K562 (cell line): Measurements from ENCODE around the gene AIG1. TPM values are rescaled to one million over a fixed set of nuclear protein-coding genes. Genes with fewer than 3 reads are reported as not detected.
"Not testable (repeated sequence)": the region's sequence is repeated elsewhere in the genome, so short reads cannot be mapped to it uniquely, and the experiment has no call there.

Experiments
- ATAC-seq: fragments of 200-7000 bp; cut with Tn5 transposase; 3 replicates; pipeline ENCODE4 v1.9.1; 2020; ENCODE audit warnings: moderate library complexity
- BruUV-seq: library from RNA; stranded (reverse); fragments of 400-500 nt; replicated peaks from 2 replicates; lab custom pipeline; 2021; lab: Mats Ljungman, UMichigan
- CTCF ChIA-PET: fragments of 300-600 bp; formaldehyde crosslinking; extraction: SDS; loops from one replicate; lab custom pipeline; 2021; ENCODE audit warnings: low intra/inter-chr PET ratio; lab: Yijun Ruan, JAX
- POLR2A ChIA-PET: fragments of 300-600, 350-650 bp; sonication (Branson Sonifier 250); formaldehyde crosslinking; extraction: SDS; loops from one replicate; lab custom pipeline; 2021; ENCODE audit warnings: antibody characterized with exemption, inconsistent platforms; lab: Yijun Ruan, JAX
- DNase-seq, 4 experiments: peaks; one replicate each; pipeline versions ENCODE4 v3.0.0 to v3.0.0-alpha.2; 2011 to 2018; ENCODE audit warnings: low spot score in 3 of 4, mixed read lengths in 3 of 4; ENCODE audit errors: extremely low read depth in 1 of 4
- FAIRE-seq: peaks from 2 replicates; lab custom pipeline; 2011; peaks lifted over from hg19 to GRCh38; lab: Jason Lieb, UNC
- H2AFZ ChIP-seq: 2 replicates; pipeline ENCODE4 v1.6.0; 2011; ENCODE audit warnings: low read depth, low read length, control low read depth, inconsistent platforms
- H3K27ac ChIP-seq: fragments of 200-600 bp; 3 replicates; pipeline ENCODE4 v1.8.0; 2011; ENCODE audit warnings: low read depth, mild to moderate bottlenecking, control low read depth, inconsistent platforms, low read length, moderate library complexity, mixed read lengths; ENCODE audit errors: extremely low read depth
- H3K27me3 ChIP-seq, 2 experiments: fragments of 300-600 bp in 1 of 2; 2 replicates in 1 of 2; 3 replicates in 1 of 2; pipeline versions ENCODE4 v1.6.0 to v1.8.0; 2011; ENCODE audit warnings: inconsistent platforms in 2 of 2, low read length in 2 of 2, mild to moderate bottlenecking in 1 of 2, mixed read lengths in 1 of 2, moderate library complexity in 1 of 2; ENCODE audit not compliant: control insufficient read depth in 2 of 2, insufficient read depth in 2 of 2
- H3K36me3 ChIP-seq: fragments of 300-600 bp; 3 replicates; pipeline ENCODE4 v1.8.0; 2011; ENCODE audit warnings: mild to moderate bottlenecking, low read length, inconsistent platforms; ENCODE audit not compliant: control insufficient read depth, insufficient read depth
- H3K4me1 ChIP-seq, 2 experiments: fragments of 200-600 bp in 1 of 2; replicated peaks in 1 of 2; 2 replicates in 1 of 2; 3 replicates in 1 of 2; pipeline versions ENCODE4 v1.5.1 to v1.8.0; 2011; ENCODE audit warnings: inconsistent platforms in 2 of 2, low read length in 2 of 2, mild to moderate bottlenecking in 1 of 2, mixed read lengths in 1 of 2, moderate library complexity in 1 of 2; ENCODE audit not compliant: control insufficient read depth in 2 of 2, insufficient read depth in 2 of 2
- H3K4me2 ChIP-seq: 2 replicates; pipeline ENCODE4 v1.6.1; 2011; ENCODE audit warnings: low read length, control low read depth, inconsistent platforms, mixed read lengths; ENCODE audit not compliant: insufficient read depth
- H3K4me3 ChIP-seq: fragments of 200-600 bp; sonication (generic), shearing (Covaris generic); 2 replicates; pipeline ENCODE4 v1.5.1; 2016; ENCODE audit warnings: control low read depth, inconsistent platforms
- H3K79me2 ChIP-seq: fragments of 200-600 bp; 3 replicates; pipeline ENCODE4 v1.8.0; 2011; ENCODE audit warnings: low read length, inconsistent platforms; ENCODE audit not compliant: control insufficient read depth, insufficient read depth
- H3K9ac ChIP-seq, 2 experiments: 2 replicates each; pipeline versions ENCODE4 v1.6.0 to v1.6.1; 2011; ENCODE audit warnings: low read depth in 2 of 2, low read length in 2 of 2, control low read depth in 1 of 2, inconsistent platforms in 1 of 2, mild to moderate bottlenecking in 1 of 2, mixed read lengths in 1 of 2; ENCODE audit not compliant: insufficient read depth in 1 of 2
- H3K9me1 ChIP-seq: one replicate; pipeline ENCODE4 v1.6.0; 2011; ENCODE audit warnings: inconsistent platforms, mild to moderate bottlenecking, low read length, moderate library complexity; ENCODE audit not compliant: control insufficient read depth, insufficient read depth
- H3K9me3 ChIP-seq: replicated peaks from 2 replicates; pipeline ENCODE4 v1.5.1; 2011; ENCODE audit warnings: low read depth, low read length, inconsistent platforms; ENCODE audit not compliant: control insufficient read depth, insufficient read depth
- H4K20me1 ChIP-seq: replicated peaks from 2 replicates; pipeline ENCODE4 v1.6.1; 2011; ENCODE audit warnings: low read length, inconsistent platforms, mixed read lengths; ENCODE audit not compliant: control insufficient read depth, insufficient read depth
- NBN ChIP-seq: fragments of 450-650 bp; IDR thresholded peaks from 2 replicates; pipeline ENCODE4 v1.6.1; 2016; ENCODE audit warnings: low read depth, mild to moderate bottlenecking
- TRIM24 ChIP-seq, 2 experiments: fragments of 450-650 bp; IDR thresholded peaks; 2 replicates each; pipeline ENCODE4 v1.6.1; 2016
- USF1 ChIP-seq: sonication (generic); formaldehyde crosslinking; IDR thresholded peaks from 2 replicates; pipeline ENCODE4 v1.9.0; 2022; ENCODE audit warnings: mild to moderate bottlenecking, missing genetic modification reagents
- ZNF766 ChIP-seq: fragments of 200-800 bp; sonication (Bioruptor generic); conservative IDR thresholded peaks from 2 replicates; pipeline ENCODE4 v1.6.1; 2016; ENCODE audit warnings: missing genetic modification characterization, missing compliant biosample characterization
- WGBS: fragments of 100-300 bp; shearing (Covaris generic); methylation state at CpG from one replicate; pipeline ENCODE4 v1.1.6; 2016; ENCODE audit warnings: low coverage, mixed read lengths; ENCODE audit not compliant: insufficient coverage; ENCODE audit errors: missing lambda C conversion rate; 5-methylcytosine and 5-hydroxymethylcytosine counted together
- in situ Hi-C: fragments of 300-500 bp; cut with MboI; formaldehyde crosslinking; loops from 4 replicates; pipeline ENCODE4 v1.15.0; 2018; ENCODE audit warnings: inconsistent platforms, mixed read lengths
- intact Hi-C: fragments of 100-400 bp; cut with micrococcal nuclease; formaldehyde crosslinking; loops from 2 replicates; pipeline ENCODE4 v1.14.2; 2022
- polyA plus RNA-seq, 8 experiments: library from polyadenylated mRNA; depleted of rRNA in 4 of 8; stranded (reverse) in 5 of 8; unstranded in 3 of 8; fragments of >200 nt; fragmentation: Nextera tagmentation in 2 of 8; fragmentation: Illumina TruSeq in 1 of 8; extraction: Ambion mirVana in 2 of 8; extraction: Trizol in 1 of 8; gene quantifications; 2 replicates each; pipeline versions ENCODE4 v1.2.1 to v1.2.3, GENCODE V29; 2011 to 2014; ENCODE audit warnings: inconsistent platforms in 1 of 8, missing spikeins in 1 of 8
- total RNA-seq, 7 experiments: library from RNA; depleted of rRNA in 6 of 7; stranded (reverse); fragments of >200 nt in 6 of 7; fragmentation: Illumina TruSeq in 2 of 7; extraction: Trizol in 2 of 7; gene quantifications; 2 replicates each; pipeline versions ENCODE4 v1.2.1 to v1.2.3, GENCODE V29; 2011 to 2021; ENCODE audit warnings: low replicate concordance in 1 of 7

Gene AIG1
- total and polyA plus RNA-seq, 9 of the 15 experiments (the other 6 are each of a cell fraction or from before 2014, with no cell fraction given): 74.8 to 333 (median 127) TPM

- TF ChIP-seq USF1 (CRISPR knock-in tag) (peak; percentile 48; the same call in 1 of the 2 replicates), NBN (no peak), TRIM24 (IDR thresholded peaks at IDR 0.05) (no peak)
- TF ChIP-seq, all 486 proteins: peak for 8
These were observed 41.7 kb upstream of the AIG1 start (continued) for GRCh38 chr6:143018955-143019354.

- intact Hi-C loops: loop anchor here (10.0 kb wide), 1 partner anchor 196 kb away; no protein-coding TSS in a partner anchor
- H4K20me1 ChIP-seq, H3K27ac ChIP-seq, DNase-seq, H3K27me3 ChIP-seq, ATAC-seq, H2AFZ ChIP-seq, H3K79me2 ChIP-seq, BruUV-seq, H3K4me3 ChIP-seq, H3K4me1 ChIP-seq, POLR2A ChIA-PET, H3K36me3 ChIP-seq, H3K9ac ChIP-seq, FAIRE-seq, H3K4me2 ChIP-seq, in situ Hi-C loops, CTCF ChIA-PET, H3K9me1 ChIP-seq, H3K9me3 ChIP-seq: not testable (repeated sequence)
- 4% methylated on average over 2 of the region's 2 CpGs for WGBS
- TF ChIP-seq ZNF766 (CRISPR knock-in tag): 0 out of 2 replicates have a peak, but pooled peaks have one; percentile 33
These were observed 39.8 kb upstream of the AIG1 start for GRCh38 chr6:143020862-143021261.
